ENCODE measurements around the gene PLEKHM3. TPM values are rescaled to one million over a fixed set of nuclear protein-coding genes. Genes with fewer than 3 reads are reported as not detected.

PLEKHM3 gene
- total RNA-seq, 1 donor, result 13.8 TPM

GRCh38 chr2:208006833-208007232 is 18.5 kb downstream of the PLEKHM3 start:
- TF ChIP-seq CTCF (IDR thresholded peaks at IDR 0.05; ENCODE audit: insufficient read depth, low read depth, low read length), result no peak
- DNase-seq (ENCODE audit: low read depth), result peak; percentile 24
- H3K4me3 ChIP-seq (ENCODE audit: low read depth, low read length), result no peak overlapping the region

GRCh38 chr2:208006337-208006736 is 19.0 kb downstream of the PLEKHM3 start:
- no peak for DNase-seq (ENCODE audit: low read depth)
- TF ChIP-seq CTCF (IDR thresholded peaks at IDR 0.05; ENCODE audit: insufficient read depth, low read depth, low read length), result no peak
- no peak overlapping the region for H3K4me3 ChIP-seq (ENCODE audit: low read depth, low read length)

GRCh38 chr2:208001924-208002323 is 23.4 kb downstream of the PLEKHM3 start:
- no peak for DNase-seq (ENCODE audit: low read depth)
- no peak for TF ChIP-seq CTCF (IDR thresholded peaks at IDR 0.05; ENCODE audit: insufficient read depth, low read depth, low read length)
- no peak overlapping the region for H3K4me3 ChIP-seq (ENCODE audit: low read depth, low read length)

- no peak overlapping the region for H3K4me3 ChIP-seq (ENCODE audit: low read depth, low read length)
- no peak for DNase-seq (ENCODE audit: low read depth)
- TF ChIP-seq CTCF (IDR thresholded peaks at IDR 0.05; ENCODE audit: insufficient read depth, low read depth, low read length), result no peak
Measured at GRCh38 chr2:208000701-208001395, 24.5 kb downstream of the PLEKHM3 start.

- DNase-seq (ENCODE audit: low read depth), result no peak
- no peak for TF ChIP-seq CTCF (IDR thresholded peaks at IDR 0.05; ENCODE audit: insufficient read depth, low read depth, low read length)
- no peak overlapping the region for H3K4me3 ChIP-seq (ENCODE audit: low read depth, low read length)
Measured at GRCh38 chr2:207996848-207997247, 28.5 kb downstream of the PLEKHM3 start.

GRCh38 chr2:207995887-207996286 is 29.4 kb downstream of the PLEKHM3 start:
- no peak overlapping the region for H3K4me3 ChIP-seq (ENCODE audit: low read depth, low read length)
- DNase-seq (ENCODE audit: low read depth), result no peak
- TF ChIP-seq CTCF (IDR thresholded peaks at IDR 0.05; ENCODE audit: insufficient read depth, low read depth, low read length), result no peak
